GM12878 (cell line): ENCODE data around the gene ZDBF2.

ENCODE experiments used
- ASH2L ChIP-seq: fragments of 300-600, 200-600 bp; sonication (generic); IDR thresholded peaks from 2 replicates; pipeline ENCODE4 v1.6.1; 2017; ENCODE audit warnings: low read depth, mild to moderate bottlenecking, borderline replicate concordance
- CEBPB ChIP-seq, 2 experiments: fragments of 150-350 bp in 1 of 2; IDR thresholded peaks; 2 replicates each; pipeline ENCODE4 v1.6.1; 2012 to 2014; ENCODE audit warnings: low read depth in 2 of 2, low read length in 2 of 2, borderline replicate concordance in 1 of 2, inconsistent platforms in 1 of 2
- EP300 ChIP-seq, 2 experiments: fragments of 150-350 bp in 1 of 2; IDR thresholded peaks; 2 replicates each; pipeline ENCODE4 v1.6.1; 2011 to 2012; ENCODE audit warnings: low read depth in 2 of 2, low read length in 2 of 2, borderline replicate concordance in 1 of 2, improper control_type of control experiment in 1 of 2, inconsistent platforms in 1 of 2; ENCODE audit not compliant: control insufficient read depth in 1 of 2
- MEF2A ChIP-seq: IDR thresholded peaks from 2 replicates; pipeline ENCODE4 v1.6.1; 2011; ENCODE audit warnings: low read depth, mild to moderate bottlenecking, low read length, moderate library complexity; ENCODE audit not compliant: insufficient read depth
- SIN3A ChIP-seq: IDR thresholded peaks from 2 replicates; pipeline ENCODE4 v1.6.1; 2012; ENCODE audit warnings: low read depth, low read length, improper control_type of control experiment
- SRF ChIP-seq, 2 experiments: IDR thresholded peaks; 2 replicates each; pipeline ENCODE4 v1.6.1; 2011; ENCODE audit warnings: low read depth in 2 of 2, low read length in 2 of 2, mild to moderate bottlenecking in 1 of 2, moderate library complexity in 1 of 2
- USF1 ChIP-seq: IDR thresholded peaks from 2 replicates; pipeline ENCODE4 v1.6.1; 2011; ENCODE audit warnings: borderline replicate concordance, low read depth, mild to moderate bottlenecking, moderate library complexity, mixed read lengths, low read length; ENCODE audit not compliant: insufficient read depth; ENCODE audit errors: extremely low read length
- WRNIP1 ChIP-seq: IDR thresholded peaks from 2 replicates; pipeline ENCODE4 v1.6.1; 2011; ENCODE audit warnings: low read depth, low read length, improper control_type of control experiment, borderline replicate concordance
- TF ChIP-seq, protein P1 (sequence below): fragments of 450-650 bp; IDR thresholded peaks from 2 replicates; pipeline ENCODE4 v1.6.1; 2017; ENCODE audit warnings: antibody characterized with exemption, mild to moderate bottlenecking, moderate library complexity
- TF ChIP-seq, protein P2 (sequence below), 3 experiments: IDR thresholded peaks in 2 of 3; conservative IDR thresholded peaks in 1 of 3; 2 replicates each; pipeline ENCODE4 v1.5.1; 2011; ENCODE audit warnings: low read depth in 3 of 3, low read length in 3 of 3, mild to moderate bottlenecking in 3 of 3, control low read depth in 2 of 3, moderate library complexity in 2 of 3, inconsistent platforms in 1 of 3, mixed read lengths in 1 of 3; ENCODE audit not compliant: control insufficient read depth in 2 of 3, insufficient read depth in 1 of 3; ENCODE audit errors: extremely low read depth in 1 of 3

DNA sequence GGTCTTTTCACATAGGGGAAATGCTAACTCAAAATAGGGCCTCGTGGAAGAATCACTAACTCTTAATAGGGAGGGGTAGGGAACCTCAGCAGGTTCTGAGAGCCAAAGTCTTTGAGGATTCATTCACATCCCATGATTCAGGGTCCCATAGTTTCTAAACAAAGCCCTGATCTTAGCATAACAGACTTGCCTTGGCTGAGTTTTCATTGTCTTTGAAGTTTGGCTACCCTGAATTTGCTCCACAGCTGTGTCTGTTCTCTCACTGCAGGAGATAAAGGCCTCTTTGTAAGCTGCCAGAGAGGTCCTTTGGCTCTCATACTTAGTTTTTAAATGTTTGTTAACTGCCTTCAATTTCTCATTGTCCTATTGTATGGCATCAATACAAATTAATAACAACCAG is 54.5 kb downstream of the ZDBF2 start:
- no peak for TF ChIP-seq CEBPB (IDR thresholded peaks at IDR 0.05; ENCODE audit: borderline replicate concordance in 1 of 2, low read depth in 2 of 2, low read length in 2 of 2)
- no peak for TF ChIP-seq MEF2A
- TF ChIP-seq SIN3A: no peak
- TF ChIP-seq, protein P1, sequence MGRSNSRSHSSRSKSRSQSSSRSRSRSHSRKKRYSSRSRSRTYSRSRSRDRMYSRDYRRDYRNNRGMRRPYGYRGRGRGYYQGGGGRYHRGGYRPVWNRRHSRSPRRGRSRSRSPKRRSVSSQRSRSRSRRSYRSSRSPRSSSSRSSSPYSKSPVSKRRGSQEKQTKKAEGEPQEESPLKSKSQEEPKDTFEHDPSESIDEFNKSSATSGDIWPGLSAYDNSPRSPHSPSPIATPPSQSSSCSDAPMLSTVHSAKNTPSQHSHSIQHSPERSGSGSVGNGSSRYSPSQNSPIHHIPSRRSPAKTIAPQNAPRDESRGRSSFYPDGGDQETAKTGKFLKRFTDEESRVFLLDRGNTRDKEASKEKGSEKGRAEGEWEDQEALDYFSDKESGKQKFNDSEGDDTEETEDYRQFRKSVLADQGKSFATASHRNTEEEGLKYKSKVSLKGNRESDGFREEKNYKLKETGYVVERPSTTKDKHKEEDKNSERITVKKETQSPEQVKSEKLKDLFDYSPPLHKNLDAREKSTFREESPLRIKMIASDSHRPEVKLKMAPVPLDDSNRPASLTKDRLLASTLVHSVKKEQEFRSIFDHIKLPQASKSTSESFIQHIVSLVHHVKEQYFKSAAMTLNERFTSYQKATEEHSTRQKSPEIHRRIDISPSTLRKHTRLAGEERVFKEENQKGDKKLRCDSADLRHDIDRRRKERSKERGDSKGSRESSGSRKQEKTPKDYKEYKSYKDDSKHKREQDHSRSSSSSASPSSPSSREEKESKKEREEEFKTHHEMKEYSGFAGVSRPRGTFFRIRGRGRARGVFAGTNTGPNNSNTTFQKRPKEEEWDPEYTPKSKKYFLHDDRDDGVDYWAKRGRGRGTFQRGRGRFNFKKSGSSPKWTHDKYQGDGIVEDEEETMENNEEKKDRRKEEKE: no peak
- TF ChIP-seq WRNIP1: no peak
- TF ChIP-seq, protein P2, sequence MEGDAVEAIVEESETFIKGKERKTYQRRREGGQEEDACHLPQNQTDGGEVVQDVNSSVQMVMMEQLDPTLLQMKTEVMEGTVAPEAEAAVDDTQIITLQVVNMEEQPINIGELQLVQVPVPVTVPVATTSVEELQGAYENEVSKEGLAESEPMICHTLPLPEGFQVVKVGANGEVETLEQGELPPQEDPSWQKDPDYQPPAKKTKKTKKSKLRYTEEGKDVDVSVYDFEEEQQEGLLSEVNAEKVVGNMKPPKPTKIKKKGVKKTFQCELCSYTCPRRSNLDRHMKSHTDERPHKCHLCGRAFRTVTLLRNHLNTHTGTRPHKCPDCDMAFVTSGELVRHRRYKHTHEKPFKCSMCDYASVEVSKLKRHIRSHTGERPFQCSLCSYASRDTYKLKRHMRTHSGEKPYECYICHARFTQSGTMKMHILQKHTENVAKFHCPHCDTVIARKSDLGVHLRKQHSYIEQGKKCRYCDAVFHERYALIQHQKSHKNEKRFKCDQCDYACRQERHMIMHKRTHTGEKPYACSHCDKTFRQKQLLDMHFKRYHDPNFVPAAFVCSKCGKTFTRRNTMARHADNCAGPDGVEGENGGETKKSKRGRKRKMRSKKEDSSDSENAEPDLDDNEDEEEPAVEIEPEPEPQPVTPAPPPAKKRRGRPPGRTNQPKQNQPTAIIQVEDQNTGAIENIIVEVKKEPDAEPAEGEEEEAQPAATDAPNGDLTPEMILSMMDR (IDR thresholded peaks at IDR 0.05 in 2 of 3, conservative IDR thresholded peaks at IDR 0.05 in 1 of 3; ENCODE audit: control insufficient read depth in 2 of 3, extremely low read depth in 1 of 3, insufficient read depth in 1 of 3, low read depth in 3 of 3, low read length in 3 of 3): no peak
- no peak for TF ChIP-seq USF1
- TF ChIP-seq SRF (IDR thresholded peaks at IDR 0.05; ENCODE audit: low read depth in 2 of 2, low read length in 2 of 2): no peak
- no peak for TF ChIP-seq ASH2L
- no peak for TF ChIP-seq EP300 (IDR thresholded peaks at IDR 0.05; ENCODE audit: borderline replicate concordance in 1 of 2, control insufficient read depth in 1 of 2, low read depth in 2 of 2, low read length in 2 of 2)
